ENCODE measurements around the gene TMEM18. TPM values are rescaled to one million over a fixed set of nuclear protein-coding genes. Genes with fewer than 3 reads are reported as not detected.

The TMEM18 gene
- total RNA-seq, 4 donors from 2014 or later: 11.0 to 31.0 (median 14.5) TPM

- no peak for DNase-seq
- Histone ChIP-seq H3K9me3 (peaks cover 0 to 3% of the 10 kb centered on the region in 2 donors), H3K4me1 (peaks cover 0 to 6% (median 3%) of the 10 kb centered on the region in 4 donors), H3K4me3 (peak overlapping the region in 2 of 4 donors; percentile 27 to 39), H3K27ac (no peak overlapping the region), H3K27me3 (peaks cover 3% of the 10 kb centered on the region), H3K36me3 (no peaks in the 10 kb centered on the region)
- WGBS, 2 donors (ENCODE audit: low coverage in 1 of 2): 92 to 95% methylated on average over 9 to 55 of the region's 57 CpGs
- in situ Hi-C loops (cut with MboI; ENCODE audit: low pct_ligation_motif_present in 1 of 4, low pct_unique_long_range_greater_than_20kb in 1 of 4, low sequenced_read_pairs in 3 of 4) (loop anchor here in 1 of 4 donors (10.0 kb wide), 1 partner anchor 381 kb away; no protein-coding TSS in a partner anchor), intact Hi-C loops (cut with DNase I; ENCODE audit: low total_unique reads) (no loop called here)
- no peak for TF ChIP-seq EP300 (IDR thresholded peaks at IDR 0.05; ENCODE audit: low read depth)
- TF ChIP-seq POLR2A (IDR thresholded peaks at IDR 0.05): no peak
- no peak for TF ChIP-seq CTCF (IDR thresholded peaks at IDR 0.05)
- no peak for TF ChIP-seq POLR2AphosphoS5 (IDR thresholded peaks at IDR 0.05)
Measured at GRCh38 chr2:635687-636621, 41.3 kb downstream of the TMEM18 start.

- peaks cover 0 to 3% of the 10 kb centered on the region in 2 donors for H3K9me3 ChIP-seq
- WGBS, 2 donors (ENCODE audit: low coverage in 1 of 2): 62 to 69% methylated on average over 16 of the region's 16 CpGs
- H3K36me3 ChIP-seq: no peaks in the 10 kb centered on the region
- TF ChIP-seq POLR2A (IDR thresholded peaks at IDR 0.05) (no peak), EP300 (IDR thresholded peaks at IDR 0.05; ENCODE audit: low read depth) (no peak), POLR2AphosphoS5 (IDR thresholded peaks at IDR 0.05) (no peak), CTCF (IDR thresholded peaks at IDR 0.05) (no peak)
- H3K4me1 ChIP-seq: peaks cover 0 to 6% (median 3%) of the 10 kb centered on the region in 4 donors
- H3K4me3 ChIP-seq: no peak overlapping the region
- intact Hi-C loops (cut with DNase I; ENCODE audit: low total_unique reads) (no loop called here), in situ Hi-C loops (cut with MboI; ENCODE audit: low pct_ligation_motif_present in 1 of 4, low pct_unique_long_range_greater_than_20kb in 1 of 4, low sequenced_read_pairs in 3 of 4) (loop anchor here in 1 of 4 donors (10.0 kb wide), 1 partner anchor 380 kb away; no protein-coding TSS in a partner anchor)
- peaks cover 3% of the 10 kb centered on the region for H3K27me3 ChIP-seq
- DNase-seq: no peak
- no peak overlapping the region for H3K27ac ChIP-seq
Measured at GRCh38 chr2:634636-635388, 42.4 kb downstream of the TMEM18 start.

- intact Hi-C loops (cut with DNase I; ENCODE audit: low total_unique reads) (no loop called here), in situ Hi-C loops (cut with MboI; ENCODE audit: low pct_ligation_motif_present in 1 of 4, low pct_unique_long_range_greater_than_20kb in 1 of 4, low sequenced_read_pairs in 3 of 4) (loop anchor here in 1 of 4 donors (10.0 kb wide), 1 partner anchor 379 kb away; no protein-coding TSS in a partner anchor)
- TF ChIP-seq POLR2AphosphoS5 (IDR thresholded peaks at IDR 0.05) (no peak), EP300 (IDR thresholded peaks at IDR 0.05; ENCODE audit: low read depth) (no peak), POLR2A (IDR thresholded peaks at IDR 0.05) (no peak), CTCF (IDR thresholded peaks at IDR 0.05) (no peak)
- Histone ChIP-seq H3K9me3 (peaks cover 0 to 3% of the 10 kb centered on the region in 2 donors), H3K4me1 (peaks cover 0 to 6% (median 3%) of the 10 kb centered on the region in 4 donors), H3K4me3 (no peak overlapping the region), H3K27me3 (peaks cover 3% of the 10 kb centered on the region), H3K36me3 (no peaks in the 10 kb centered on the region), H3K27ac (no peak overlapping the region)
- 83 to 93% methylated on average over 1 to 11 of the region's 11 CpGs for WGBS, 2 donors (ENCODE audit: low coverage in 1 of 2)
- DNase-seq: no peak
Measured at GRCh38 chr2:634041-634440, 43.2 kb downstream of the TMEM18 start.

GRCh38 chr2:633371-633770 lies 43.8 kb downstream of the TMEM18 start:
- H3K4me1 ChIP-seq: peaks cover 0 to 6% (median 3%) of the 10 kb centered on the region in 4 donors
- in situ Hi-C loops (cut with MboI; ENCODE audit: low pct_ligation_motif_present in 1 of 4, low pct_unique_long_range_greater_than_20kb in 1 of 4, low sequenced_read_pairs in 3 of 4): loop anchor here in 1 of 4 donors (10.0 kb wide), 1 partner anchor 379 kb away; no protein-coding TSS in a partner anchor
- TF ChIP-seq POLR2A (IDR thresholded peaks at IDR 0.05) (no peak), CTCF (IDR thresholded peaks at IDR 0.05) (no peak), POLR2AphosphoS5 (IDR thresholded peaks at IDR 0.05) (no peak), EP300 (IDR thresholded peaks at IDR 0.05; ENCODE audit: low read depth) (no peak)
- intact Hi-C loops (cut with DNase I; ENCODE audit: low total_unique reads): no loop called here
- 75 to 76% methylated on average over 4 to 5 of the region's 5 CpGs for WGBS, 2 donors (ENCODE audit: low coverage in 1 of 2)
- no peak overlapping the region for H3K27ac ChIP-seq
- H3K9me3 ChIP-seq: peaks cover 0 to 3% of the 10 kb centered on the region in 2 donors
- no peak overlapping the region for H3K4me3 ChIP-seq
- no peaks in the 10 kb centered on the region for H3K36me3 ChIP-seq
- DNase-seq: no peak
- H3K27me3 ChIP-seq: peaks cover 3% of the 10 kb centered on the region

All from transverse colon (tissue), 4 donors.